GM20000 (cell line): Measurements from ENCODE around the gene ZNF408.
"Not testable (repeated sequence)": the region's sequence is repeated elsewhere in the genome, so short reads cannot be mapped to it uniquely, and the experiment has no call there.

Experiments used
- DNase-seq: peaks from one replicate; pipeline ENCODE4 v3.0.0; 2012; ENCODE audit warnings: low spot score
- TF ChIP-seq, protein P1 (sequence below): IDR thresholded peaks from 2 replicates; pipeline ENCODE4 v1.5.1; 2012; ENCODE audit warnings: mild to moderate bottlenecking, control low read depth; ENCODE audit errors: extremely low read depth, missing control alignments

The ZNF408 gene

DNA sequence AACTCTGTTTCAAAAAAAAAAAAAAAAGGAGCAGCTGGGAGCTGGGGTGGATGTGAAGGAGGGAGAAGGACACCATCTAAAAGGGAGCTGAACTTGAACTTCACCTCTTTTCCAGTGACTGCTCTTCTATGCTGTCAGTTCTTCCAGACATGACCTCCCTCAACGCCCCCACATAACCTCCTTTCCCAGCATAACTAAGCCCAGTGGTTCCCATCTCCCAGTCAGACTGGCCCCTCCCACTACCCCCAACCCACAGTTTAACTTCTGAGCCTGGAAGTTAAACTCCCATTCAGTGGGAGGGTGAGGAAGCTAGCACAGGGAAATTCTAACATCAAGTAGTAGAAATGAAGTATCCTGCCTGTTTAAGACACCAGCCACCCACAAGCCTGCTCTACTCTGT, 2.2 kb upstream of the ZNF408 start:
- no peak for DNase-seq
- TF ChIP-seq, protein P1, sequence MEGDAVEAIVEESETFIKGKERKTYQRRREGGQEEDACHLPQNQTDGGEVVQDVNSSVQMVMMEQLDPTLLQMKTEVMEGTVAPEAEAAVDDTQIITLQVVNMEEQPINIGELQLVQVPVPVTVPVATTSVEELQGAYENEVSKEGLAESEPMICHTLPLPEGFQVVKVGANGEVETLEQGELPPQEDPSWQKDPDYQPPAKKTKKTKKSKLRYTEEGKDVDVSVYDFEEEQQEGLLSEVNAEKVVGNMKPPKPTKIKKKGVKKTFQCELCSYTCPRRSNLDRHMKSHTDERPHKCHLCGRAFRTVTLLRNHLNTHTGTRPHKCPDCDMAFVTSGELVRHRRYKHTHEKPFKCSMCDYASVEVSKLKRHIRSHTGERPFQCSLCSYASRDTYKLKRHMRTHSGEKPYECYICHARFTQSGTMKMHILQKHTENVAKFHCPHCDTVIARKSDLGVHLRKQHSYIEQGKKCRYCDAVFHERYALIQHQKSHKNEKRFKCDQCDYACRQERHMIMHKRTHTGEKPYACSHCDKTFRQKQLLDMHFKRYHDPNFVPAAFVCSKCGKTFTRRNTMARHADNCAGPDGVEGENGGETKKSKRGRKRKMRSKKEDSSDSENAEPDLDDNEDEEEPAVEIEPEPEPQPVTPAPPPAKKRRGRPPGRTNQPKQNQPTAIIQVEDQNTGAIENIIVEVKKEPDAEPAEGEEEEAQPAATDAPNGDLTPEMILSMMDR, result no peak

DNA sequence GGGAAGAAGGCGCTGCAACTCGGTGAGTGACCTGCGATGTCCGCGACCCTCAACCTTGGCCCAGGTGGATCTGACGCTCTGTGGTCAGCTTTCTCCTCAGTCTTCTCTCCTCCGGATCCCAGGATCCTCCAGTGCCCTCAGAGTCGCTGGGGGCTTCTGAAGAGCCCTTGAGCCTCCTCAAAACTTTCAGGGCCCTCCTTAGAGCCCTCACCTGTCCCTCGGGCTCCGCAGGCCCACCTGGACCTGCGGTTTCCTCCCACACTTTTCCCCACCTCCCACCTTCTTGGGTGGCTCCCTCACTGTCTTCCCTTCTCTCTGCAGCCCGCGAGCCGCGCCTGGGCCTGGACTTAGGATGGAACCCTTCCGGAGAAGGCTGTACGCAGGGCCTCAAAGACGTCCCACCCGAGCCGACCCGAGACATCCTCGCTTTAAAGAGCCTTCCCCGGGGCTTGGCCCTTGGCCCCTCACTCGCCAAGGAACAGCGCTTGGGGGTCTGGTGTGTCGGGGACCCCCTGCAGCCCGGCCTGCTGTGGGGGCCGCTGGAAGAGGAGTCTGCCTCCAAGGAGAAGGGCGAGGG, 335 bp downstream of the ZNF408 start:
- TF ChIP-seq, protein P1, result no peak

DNA sequence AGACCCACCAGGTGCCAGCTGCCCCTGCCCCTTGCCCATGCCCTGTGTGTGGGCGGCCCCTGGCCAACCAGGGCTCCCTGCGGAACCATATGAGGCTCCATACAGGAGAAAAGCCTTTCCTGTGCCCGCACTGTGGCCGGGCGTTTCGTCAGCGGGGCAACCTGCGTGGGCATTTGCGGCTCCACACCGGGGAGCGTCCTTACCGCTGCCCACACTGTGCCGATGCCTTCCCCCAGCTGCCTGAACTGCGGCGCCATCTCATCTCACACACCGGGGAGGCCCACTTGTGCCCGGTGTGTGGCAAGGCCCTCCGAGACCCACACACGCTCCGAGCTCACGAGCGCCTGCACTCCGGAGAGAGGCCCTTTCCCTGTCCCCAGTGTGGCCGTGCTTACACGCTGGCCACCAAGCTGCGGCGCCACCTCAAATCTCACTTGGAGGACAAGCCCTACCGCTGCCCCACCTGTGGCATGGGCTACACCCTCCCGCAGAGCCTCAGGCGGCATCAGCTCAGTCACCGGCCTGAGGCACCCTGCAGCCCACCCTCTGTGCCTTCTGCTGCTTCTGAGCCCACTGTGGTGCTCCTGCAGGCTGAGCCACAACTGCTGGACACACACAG, 4.3 kb downstream of the ZNF408 start:
- no peak for DNase-seq
- TF ChIP-seq, protein P1, result no peak

More for the DNA sequence above, 335 bp downstream of the ZNF408 start:
- no peak for DNase-seq

DNA sequence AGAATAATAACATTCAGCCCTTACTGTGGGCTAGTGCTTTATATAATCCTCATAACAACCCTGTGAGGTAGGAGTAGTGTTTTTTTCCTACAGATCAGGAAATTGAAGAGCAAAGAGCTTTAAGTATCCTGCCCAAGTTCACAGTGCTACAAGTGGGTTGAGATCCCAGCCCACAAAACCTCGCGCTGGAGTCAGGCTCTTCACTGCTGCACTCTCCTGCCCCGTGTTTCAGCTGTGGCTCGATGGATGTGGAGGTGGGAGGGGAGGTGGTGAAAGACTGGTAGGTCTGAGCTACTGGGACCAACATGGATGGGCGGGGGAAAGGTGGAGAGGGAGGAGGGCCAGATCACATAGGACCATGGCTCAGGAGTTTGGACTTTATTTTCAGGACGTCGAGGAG, 6.1 kb downstream of the ZNF408 start:
- TF ChIP-seq, protein P1, result no peak
- DNase-seq, result no peak

DNA sequence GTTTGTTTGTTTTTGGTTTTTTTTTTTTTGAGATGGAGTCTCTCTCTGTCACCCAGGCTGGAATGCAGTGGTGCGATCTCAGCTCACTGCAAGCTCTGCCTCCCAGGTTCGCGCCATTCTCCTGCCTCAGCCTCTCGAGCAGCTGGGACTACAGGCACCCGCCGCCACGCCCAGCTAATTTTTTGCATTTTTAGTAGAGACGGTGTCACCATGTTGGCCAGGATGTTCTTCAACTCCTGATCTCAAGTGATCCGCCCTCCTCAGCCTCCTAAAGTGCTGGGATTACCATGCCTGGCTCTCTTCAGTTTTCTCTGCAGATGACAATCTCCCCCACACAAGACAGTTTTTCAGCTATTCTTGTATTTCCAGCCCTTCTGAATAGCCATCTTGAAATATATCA, 8.5 kb downstream of the ZNF408 start:
- DNase-seq, result not testable (repeated sequence)

DNA sequence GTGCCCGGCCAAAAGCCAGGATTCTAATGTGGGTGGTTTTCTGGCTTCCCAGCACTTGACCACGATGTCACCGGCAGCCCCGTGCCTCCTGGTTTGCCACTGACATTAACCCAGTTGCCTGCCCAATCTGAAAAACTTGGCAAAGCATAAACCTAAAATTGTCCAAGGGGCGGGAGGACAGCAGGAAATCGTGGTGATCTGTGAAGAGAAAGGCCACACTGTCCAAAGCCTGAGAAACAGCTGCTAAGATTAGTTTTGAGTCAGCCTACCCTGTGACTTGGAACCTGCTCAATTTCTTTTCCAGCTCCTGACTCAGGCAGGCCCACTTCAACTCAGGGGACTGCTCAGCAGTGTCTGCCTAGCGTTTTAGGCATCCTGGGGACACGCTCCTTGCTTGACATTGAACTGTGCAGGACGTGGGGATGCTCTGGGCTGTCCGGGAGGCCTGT, 10.0 kb downstream of the ZNF408 start:
- TF ChIP-seq, protein P1, result no peak
- DNase-seq, result no peak

DNA sequence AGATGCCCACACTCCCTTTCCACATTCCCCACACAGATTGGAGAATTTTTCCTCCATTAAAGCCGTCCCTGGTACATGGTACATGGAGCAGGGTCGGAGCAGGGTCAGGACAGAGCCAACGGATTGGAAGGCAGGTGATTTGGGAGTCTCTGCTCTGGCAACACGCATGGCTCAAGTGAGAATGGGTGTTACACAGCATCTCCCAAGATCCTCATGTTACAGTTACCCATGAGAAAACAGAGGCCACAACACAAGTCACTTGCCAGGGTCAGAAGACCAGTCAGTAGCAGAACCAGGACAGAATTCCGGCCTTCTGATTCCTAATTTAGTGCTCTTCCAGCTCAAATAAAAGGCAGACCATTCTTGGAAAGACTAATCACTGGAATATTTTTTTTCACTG, 10.5 kb downstream of the ZNF408 start:
- no peak for DNase-seq
- TF ChIP-seq, protein P1, result no peak
